ENCODE results near the gene L3MBTL1.
A peak's percentile ranks its signal among the peaks of the same experiment; 100 is the strongest.
"Not testable (repeated sequence)": the region's sequence is repeated elsewhere in the genome, so short reads cannot be mapped to it uniquely, and the experiment has no call there.

L3MBTL1 gene

GRCh38 chr20:43473381-43473704, 34.2 kb upstream of the L3MBTL1 start:
- Mint-ChIP-seq H3K36me3 (ENCODE audit: low read depth) (peaks cover 13% of the 10 kb centered on the region), H3K9me3 (no peaks in the 10 kb centered on the region), H3K27me3 (no peaks in the 10 kb centered on the region), H3K4me1 (ENCODE audit: low read depth) (peaks cover 9% of the 10 kb centered on the region), H3K27ac (no peak overlapping the region), H3K4me3 (no peak overlapping the region)
- no peak for DNase-seq

- H3K9me3 Mint-ChIP-seq, result no peaks in the 10 kb centered on the region
- H3K36me3 Mint-ChIP-seq (ENCODE audit: low read depth), result no peaks in the 10 kb centered on the region
- H3K4me3 Mint-ChIP-seq, result no peak overlapping the region
- no peak overlapping the region for H3K27ac Mint-ChIP-seq
- no peak for DNase-seq
- H3K27me3 Mint-ChIP-seq, result peaks cover 12% of the 10 kb centered on the region
- H3K4me1 Mint-ChIP-seq (ENCODE audit: low read depth), result peaks cover 2% of the 10 kb centered on the region
These were observed 30.3 kb upstream of the L3MBTL1 start for GRCh38 chr20:43477193-43477592.

GRCh38 chr20:43477619-43478018, 29.9 kb upstream of the L3MBTL1 start:
- Mint-ChIP-seq H3K4me1 (ENCODE audit: low read depth) (peaks cover 2% of the 10 kb centered on the region), H3K9me3 (no peaks in the 10 kb centered on the region), H3K4me3 (no peak overlapping the region), H3K36me3 (ENCODE audit: low read depth) (no peaks in the 10 kb centered on the region), H3K27me3 (peaks cover 12% of the 10 kb centered on the region), H3K27ac (no peak overlapping the region)
- DNase-seq, result no peak

GRCh38 chr20:43490038-43490437, 17.5 kb upstream of the L3MBTL1 start:
- Mint-ChIP-seq H3K27me3 (peaks cover 9% of the 10 kb centered on the region), H3K4me3 (no peak overlapping the region), H3K27ac (no peak overlapping the region), H3K4me1 (ENCODE audit: low read depth) (peaks cover 7% of the 10 kb centered on the region), H3K9me3 (peaks cover 10% of the 10 kb centered on the region), H3K36me3 (ENCODE audit: low read depth) (no peaks in the 10 kb centered on the region)
- no peak for DNase-seq

- peaks cover 9% of the 10 kb centered on the region for H3K27me3 Mint-ChIP-seq
- no peaks in the 10 kb centered on the region for H3K36me3 Mint-ChIP-seq (ENCODE audit: low read depth)
- peaks cover 7% of the 10 kb centered on the region for H3K4me1 Mint-ChIP-seq (ENCODE audit: low read depth)
- H3K4me3 Mint-ChIP-seq, result no peak overlapping the region
- no peak overlapping the region for H3K27ac Mint-ChIP-seq
- no peak for DNase-seq
- peaks cover 9% of the 10 kb centered on the region for H3K9me3 Mint-ChIP-seq
These were observed 15.4 kb upstream of the L3MBTL1 start for GRCh38 chr20:43492101-43492500.

GRCh38 chr20:43495388-43495787, 12.1 kb upstream of the L3MBTL1 start:
- Mint-ChIP-seq H3K36me3 (ENCODE audit: low read depth) (no peaks in the 10 kb centered on the region), H3K4me1 (ENCODE audit: low read depth) (peaks cover 7% of the 10 kb centered on the region), H3K27ac (no peak overlapping the region), H3K27me3 (peaks cover 7% of the 10 kb centered on the region), H3K4me3 (no peak overlapping the region), H3K9me3 (peaks cover 2% of the 10 kb centered on the region)
- DNase-seq, result no peak

GRCh38 chr20:43502021-43502420, 5.5 kb upstream of the L3MBTL1 start:
- H3K36me3 Mint-ChIP-seq (ENCODE audit: low read depth); H3K27ac Mint-ChIP-seq; H3K4me3 Mint-ChIP-seq; H3K4me1 Mint-ChIP-seq (ENCODE audit: low read depth); H3K9me3 Mint-ChIP-seq; DNase-seq: not testable (repeated sequence)
- H3K27me3 Mint-ChIP-seq, result peaks cover 36% of the 10 kb centered on the region

GRCh38 chr20:43506238-43506637, 1.3 kb upstream of the L3MBTL1 start:
- Mint-ChIP-seq H3K27ac (no peak overlapping the region), H3K4me1 (ENCODE audit: low read depth) (peaks cover 4% of the 10 kb centered on the region), H3K9me3 (no peaks in the 10 kb centered on the region), H3K4me3 (no peak overlapping the region), H3K27me3 (peaks cover 58% of the 10 kb centered on the region), H3K36me3 (ENCODE audit: low read depth) (no peaks in the 10 kb centered on the region)
- DNase-seq, result no peak

- Mint-ChIP-seq H3K27ac (no peak overlapping the region), H3K36me3 (ENCODE audit: low read depth) (no peaks in the 10 kb centered on the region), H3K27me3 (peaks cover 50% of the 10 kb centered on the region), H3K4me3 (peak overlapping the region; percentile 70), H3K9me3 (no peaks in the 10 kb centered on the region), H3K4me1 (ENCODE audit: low read depth) (peaks cover 4% of the 10 kb centered on the region)
- DNase-seq, result peak; percentile 36
These were observed 609 bp downstream of the L3MBTL1 start for GRCh38 chr20:43508106-43508505.

- Mint-ChIP-seq H3K9me3 (no peaks in the 10 kb centered on the region), H3K4me1 (ENCODE audit: low read depth) (peaks cover 4% of the 10 kb centered on the region), H3K36me3 (ENCODE audit: low read depth) (no peaks in the 10 kb centered on the region), H3K27me3 (peaks cover 47% of the 10 kb centered on the region), H3K27ac (no peak overlapping the region), H3K4me3 (peak overlapping the region; percentile 70)
- no peak for DNase-seq
These were observed 1.1 kb downstream of the L3MBTL1 start for GRCh38 chr20:43508604-43509040.

- no peak overlapping the region for H3K27ac Mint-ChIP-seq
- H3K4me1 Mint-ChIP-seq (ENCODE audit: low read depth), result peaks cover 17% of the 10 kb centered on the region
- DNase-seq, result no peak
- H3K36me3 Mint-ChIP-seq (ENCODE audit: low read depth), result peaks cover 4% of the 10 kb centered on the region
- no peaks in the 10 kb centered on the region for H3K9me3 Mint-ChIP-seq
- peaks cover 23% of the 10 kb centered on the region for H3K27me3 Mint-ChIP-seq
- H3K4me3 Mint-ChIP-seq, result no peak overlapping the region
These were observed 4.4 kb downstream of the L3MBTL1 start for GRCh38 chr20:43511879-43512278.

- peaks cover 7% of the 10 kb centered on the region for H3K36me3 Mint-ChIP-seq (ENCODE audit: low read depth)
- no peak overlapping the region for H3K27ac Mint-ChIP-seq
- no peaks in the 10 kb centered on the region for H3K9me3 Mint-ChIP-seq
- H3K4me1 Mint-ChIP-seq (ENCODE audit: low read depth), result peaks cover 15% of the 10 kb centered on the region
- H3K4me3 Mint-ChIP-seq, result peak overlapping the region; percentile 88
- H3K27me3 Mint-ChIP-seq, result peaks cover 12% of the 10 kb centered on the region
- DNase-seq, result no peak
These were observed 6.0 kb downstream of the L3MBTL1 start for GRCh38 chr20:43513372-43513930.

- Mint-ChIP-seq H3K27ac (peak overlapping the region; percentile 93), H3K9me3 (no peaks in the 10 kb centered on the region), H3K27me3 (peaks cover 5% of the 10 kb centered on the region), H3K36me3 (ENCODE audit: low read depth) (peaks cover 7% of the 10 kb centered on the region), H3K4me1 (ENCODE audit: low read depth) (peaks cover 13% of the 10 kb centered on the region), H3K4me3 (peak overlapping the region; percentile 88)
- DNase-seq, result peak; percentile 90
These were observed 6.6 kb downstream of the L3MBTL1 start for GRCh38 chr20:43513931-43514647.

- DNase-seq, result no peak
- no peaks in the 10 kb centered on the region for H3K27me3 Mint-ChIP-seq
- no peaks in the 10 kb centered on the region for H3K9me3 Mint-ChIP-seq
- H3K27ac Mint-ChIP-seq, result peak overlapping the region; percentile 93
- peaks cover 13% of the 10 kb centered on the region for H3K4me1 Mint-ChIP-seq (ENCODE audit: low read depth)
- H3K4me3 Mint-ChIP-seq, result peak overlapping the region; percentile 88
- H3K36me3 Mint-ChIP-seq (ENCODE audit: low read depth), result peaks cover 7% of the 10 kb centered on the region
These were observed 7.1 kb downstream of the L3MBTL1 start for GRCh38 chr20:43514648-43514999.

- peaks cover 11% of the 10 kb centered on the region for H3K36me3 Mint-ChIP-seq (ENCODE audit: low read depth)
- no peaks in the 10 kb centered on the region for H3K9me3 Mint-ChIP-seq
- DNase-seq, result no peak
- peak overlapping the region; percentile 54 for H3K27ac Mint-ChIP-seq
- peak overlapping the region; percentile 88 for H3K4me3 Mint-ChIP-seq
- H3K4me1 Mint-ChIP-seq (ENCODE audit: low read depth), result peaks cover 13% of the 10 kb centered on the region
- H3K27me3 Mint-ChIP-seq, result no peaks in the 10 kb centered on the region
These were observed 8.1 kb downstream of the L3MBTL1 start for GRCh38 chr20:43515628-43516027.

Data from activated T-cell treated with anti-CD3 and anti-CD28 coated beads, Interleukin-2, amount 50 U/mL, for 24 hours (primary cell).